Ureter (tissue), 1 donor: ENCODE measurements around the gene POMGNT1. TPM values are rescaled to one million over a fixed set of nuclear protein-coding genes. Genes with fewer than 3 reads are reported as not detected.

ENCODE experiments used
- DNase-seq: peaks from one replicate; pipeline ENCODE4 v3.0.0-alpha.2; 2020; ENCODE audit warnings: low spot score
- total RNA-seq: library from RNA; stranded (reverse); gene quantifications from one replicate; pipeline ENCODE4 v1.2.4, GENCODE V29; 2023
- donor health status: DM: yes; HTN: yes; CAD: no.

Gene POMGNT1
- total RNA-seq, 1 donor from 2014 or later: 99.6 TPM

DNA sequence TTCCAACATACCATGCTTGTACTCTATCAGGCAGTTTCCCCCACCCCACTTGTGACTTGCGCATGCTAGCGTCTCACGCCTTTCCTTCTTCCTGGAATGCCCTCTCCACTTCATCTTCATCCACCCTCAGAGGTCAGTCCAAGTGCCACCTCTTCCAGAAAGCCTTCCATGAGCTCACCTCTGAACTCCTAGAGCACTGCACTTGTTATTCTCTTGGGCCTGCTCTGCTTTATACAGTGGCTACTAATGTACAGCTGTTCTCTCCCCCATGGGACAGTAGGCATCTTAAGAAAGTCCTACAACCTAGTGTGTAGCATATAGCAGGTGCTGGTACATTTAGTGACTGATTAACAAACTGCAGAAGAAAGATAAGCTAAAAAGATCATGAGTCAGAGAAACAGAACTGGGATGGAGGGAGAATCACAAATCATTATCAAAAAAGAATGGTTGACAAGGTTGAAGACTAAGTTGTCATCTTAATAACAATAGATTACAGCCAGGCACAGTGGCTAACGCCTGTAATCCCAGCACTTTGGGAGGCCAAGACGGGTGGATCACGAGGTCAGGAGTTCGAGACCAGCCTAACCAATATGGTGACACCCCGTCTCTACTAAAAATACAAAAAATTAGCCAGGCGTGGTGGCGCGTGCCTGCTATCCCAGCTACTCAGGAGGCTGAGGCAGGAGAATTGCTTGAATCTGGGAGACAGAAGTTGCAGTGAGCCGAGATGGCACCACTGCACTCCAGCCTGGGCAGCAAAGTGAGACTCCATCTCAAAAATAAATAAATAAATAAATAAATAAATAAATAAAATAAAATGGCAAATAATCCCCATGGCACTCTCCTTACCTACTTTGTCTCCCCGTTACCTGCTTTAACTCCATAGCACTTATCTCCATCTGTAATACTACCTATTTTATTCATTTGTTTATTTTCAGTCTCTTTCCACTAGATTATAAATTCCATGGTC lies 39.6 kb downstream of the POMGNT1 start:
- DNase-seq: no peak

DNA sequence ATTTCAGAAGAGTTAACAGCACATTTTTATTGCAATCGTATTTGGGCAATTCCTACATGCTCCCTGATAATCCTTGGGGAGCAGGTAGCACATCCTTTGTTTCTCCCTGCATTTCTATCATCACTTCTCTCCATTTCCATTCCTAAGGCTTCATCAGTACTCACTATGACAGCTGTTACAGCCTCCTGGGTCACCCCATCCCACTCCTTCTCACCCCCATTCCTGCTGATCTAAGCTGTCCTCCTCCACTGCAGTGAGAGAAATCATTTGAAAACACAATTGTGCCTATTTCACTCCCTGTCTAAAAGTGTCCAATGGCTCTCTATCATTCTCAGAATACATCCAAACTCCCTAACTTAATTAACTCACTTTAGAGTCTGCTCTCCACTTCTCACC lies 40.3 kb downstream of the POMGNT1 start:
- no peak for DNase-seq

DNA sequence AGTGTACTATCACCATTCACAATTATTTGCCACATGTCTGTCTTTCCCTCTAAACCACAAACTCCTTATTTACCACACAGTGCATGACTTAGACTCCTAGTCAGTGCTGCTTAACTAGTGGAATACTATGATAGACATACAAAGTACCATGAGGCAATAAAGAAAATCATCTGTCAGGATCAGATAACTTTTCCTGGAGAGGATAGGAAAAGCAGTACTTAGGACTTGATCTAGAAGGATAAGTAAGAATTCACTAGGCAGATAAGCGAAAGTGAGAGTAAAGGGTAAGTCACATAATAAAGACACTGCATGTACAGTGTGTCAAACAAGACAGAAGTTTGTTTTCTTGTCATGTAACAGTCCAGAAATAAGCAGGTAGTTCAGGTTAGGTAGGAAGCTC lies 44.5 kb downstream of the POMGNT1 start:
- DNase-seq: no peak

DNA sequence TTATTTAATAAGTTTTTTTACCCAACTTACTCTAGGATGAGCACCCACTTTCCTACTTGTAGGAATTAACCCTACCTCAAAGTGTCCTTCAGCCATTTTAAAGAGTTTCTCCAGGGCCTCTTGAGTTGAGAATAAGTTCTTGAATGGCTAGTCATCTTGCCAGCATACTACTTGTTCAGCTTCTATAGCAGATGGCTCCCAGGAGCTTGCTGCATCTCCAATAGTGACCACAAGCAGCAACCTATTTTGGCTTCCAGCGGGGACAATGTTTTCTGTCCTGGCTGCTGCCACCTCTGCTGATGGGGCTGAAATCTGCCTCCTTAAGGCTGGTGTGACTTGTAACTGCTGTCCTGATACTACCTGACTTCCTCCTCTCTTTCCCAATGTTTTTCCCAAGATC lies 45.0 kb downstream of the POMGNT1 start:
- DNase-seq: no peak

DNA sequence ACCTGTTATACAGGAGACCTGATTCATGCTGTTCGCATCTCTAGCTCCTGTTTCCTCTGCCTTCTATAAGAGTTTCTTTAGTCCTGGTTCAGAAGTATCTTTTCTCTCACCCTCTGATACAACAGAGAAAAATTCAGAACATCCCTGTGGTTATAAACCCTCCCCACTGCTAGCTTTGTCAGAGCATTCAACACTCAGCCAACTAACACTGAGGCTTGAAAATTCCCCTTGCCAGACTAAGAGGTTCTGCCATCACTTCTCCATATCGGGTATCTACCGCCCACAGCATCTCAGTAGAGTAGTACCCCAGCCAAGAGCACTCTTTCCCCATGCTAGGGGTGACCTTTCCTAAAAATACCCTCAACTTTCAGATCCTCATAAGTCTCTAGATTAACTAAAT lies 46.2 kb downstream of the POMGNT1 start:
- DNase-seq: no peak

DNA sequence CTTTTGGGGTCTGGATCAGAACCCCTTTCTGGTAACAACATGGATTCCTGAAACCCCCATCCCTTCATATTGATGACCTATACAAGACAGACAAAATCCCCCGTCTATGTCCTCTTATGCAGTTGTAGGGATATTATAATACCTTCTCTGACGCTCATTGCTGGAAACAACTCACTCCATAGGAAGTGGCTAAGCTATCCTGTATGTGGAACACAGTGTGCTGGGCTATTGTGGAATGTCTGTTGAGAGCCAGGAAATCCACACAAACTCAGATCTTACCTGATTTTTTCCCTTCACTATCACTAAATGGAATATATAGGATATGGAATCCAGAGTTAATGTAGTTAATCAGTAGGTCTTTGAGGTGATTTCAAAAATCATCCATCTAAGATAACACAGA lies 48.1 kb downstream of the POMGNT1 start:
- DNase-seq: no peak

DNA sequence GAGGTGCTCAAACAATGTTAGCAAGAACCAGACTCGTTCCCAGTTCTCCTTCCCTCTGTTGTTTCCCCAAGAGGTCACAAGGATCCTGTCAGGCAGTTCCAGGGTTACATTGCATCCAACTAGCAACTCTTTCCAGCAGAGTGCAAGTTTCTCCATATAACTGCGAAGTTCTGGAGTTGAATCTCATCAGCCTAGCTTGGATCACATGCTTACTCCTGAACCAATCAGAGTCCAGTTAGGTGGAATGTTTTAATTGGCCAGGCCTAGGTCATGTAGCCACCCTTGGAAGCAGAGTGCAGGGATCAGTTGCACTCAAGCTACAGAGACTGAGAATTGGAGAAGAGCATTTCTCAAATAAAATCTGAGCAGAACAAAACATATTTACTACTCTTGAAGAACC lies 49.9 kb downstream of the POMGNT1 start:
- DNase-seq: no peak

Other genes with a start within 250 kb of the POMGNT1 start
- gene PIK3R3, start 65.8 kb downstream of the POMGNT1 start, total RNA-seq: 55.8 TPM
- gene TSPAN1, start 23.3 kb downstream of the POMGNT1 start, total RNA-seq: 144 TPM
- gene P3R3URF, start 21.9 kb downstream of the POMGNT1 start, total RNA-seq: not detected
- gene LURAP1, start 4.9 kb upstream of the POMGNT1 start, total RNA-seq: 8.5 TPM
- 0.39 TPM for gene RAD54L, start 49.3 kb upstream of the POMGNT1 start, total RNA-seq
- 76.6 TPM for gene LRRC41, start 105.2 kb upstream of the POMGNT1 start, total RNA-seq
- 213 TPM for gene UQCRH, start 105.3 kb upstream of the POMGNT1 start, total RNA-seq
- 45.0 TPM for gene NSUN4, start 142.4 kb upstream of the POMGNT1 start, total RNA-seq
- 62.9 TPM for gene FAAH, start 195.9 kb upstream of the POMGNT1 start, total RNA-seq